HepG2 (cell line): ENCODE measurements around the gene MYO18B.

Experiments
- GATA4 ChIP-seq: sonication (generic); IDR thresholded peaks from 2 replicates; pipeline ENCODE4 v1.6.1; 2016; ENCODE audit warnings: antibody characterized with exemption, low read depth, borderline replicate concordance
- JUN ChIP-seq: sonication (generic); formaldehyde crosslinking; IDR thresholded peaks from 2 replicates; pipeline ENCODE4 v1.4.0; 2020; ENCODE audit warnings: mild to moderate bottlenecking, missing genetic modification reagents
- MED1 ChIP-seq: sonication (generic); formaldehyde crosslinking; IDR thresholded peaks from 2 replicates; pipeline ENCODE4 v1.4.0; 2020; ENCODE audit warnings: missing genetic modification reagents
- POLR2A ChIP-seq, 2 experiments: IDR thresholded peaks; 2 replicates each; pipeline ENCODE4 v1.6.1; 2011; ENCODE audit warnings: low read depth in 2 of 2, low read length in 2 of 2, mild to moderate bottlenecking in 1 of 2, moderate library complexity in 1 of 2; ENCODE audit not compliant: insufficient read depth in 1 of 2
- SIN3A ChIP-seq: IDR thresholded peaks from 2 replicates; pipeline ENCODE4 v1.6.1; 2011; ENCODE audit warnings: low read depth, mild to moderate bottlenecking, control low read depth, low read length, borderline replicate concordance
- ZNF792 ChIP-seq: IDR thresholded peaks from 2 replicates; pipeline ENCODE4 v1.6.1; 2016

DNA sequence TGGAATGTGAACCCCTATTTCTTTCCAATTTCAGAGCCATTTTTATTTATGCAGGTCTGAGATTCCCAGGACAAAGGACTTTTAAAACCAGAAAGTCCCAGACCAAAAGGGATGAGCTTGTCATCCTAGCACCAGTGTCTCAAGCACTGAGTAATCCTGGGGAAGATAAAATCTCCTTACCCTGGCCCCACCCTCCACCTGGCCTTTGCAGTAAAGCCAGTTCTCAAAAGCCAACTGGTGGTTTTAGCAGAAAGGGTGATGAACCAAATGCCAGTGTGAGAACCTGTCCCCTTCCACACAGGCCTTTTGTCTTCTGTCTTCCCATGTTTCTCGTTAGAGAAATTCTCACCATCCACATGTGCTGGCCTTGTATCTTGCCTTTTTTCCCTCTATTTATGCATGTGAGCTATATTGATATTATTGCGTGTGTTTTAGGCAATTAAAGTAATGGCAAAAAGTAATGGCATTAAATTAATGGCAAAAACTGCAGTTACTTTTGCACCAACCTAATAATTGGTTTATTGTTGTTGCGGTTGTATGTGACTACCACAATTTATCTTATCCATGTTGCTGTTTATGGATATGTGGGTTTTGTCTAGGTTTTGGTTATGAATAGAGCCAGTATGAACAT is 191.3 kb downstream of the MYO18B start:
- no peak for TF ChIP-seq JUN (CRISPR knock-in tag)
- no peak for TF ChIP-seq POLR2A (IDR thresholded peaks at IDR 0.05; ENCODE audit: insufficient read depth in 1 of 2, low read depth in 2 of 2, low read length in 2 of 2)
- no peak for TF ChIP-seq SIN3A
- no peak for TF ChIP-seq ZNF792 (CRISPR knock-in tag)
- TF ChIP-seq GATA4, result no peak
- no peak for TF ChIP-seq MED1 (CRISPR knock-in tag)
